Keratinocyte (primary cell): ENCODE measurements around the gene PGA3.

Source experiments
- EZH2 ChIP-seq: IDR thresholded peaks from one replicate; pipeline ENCODE4 v1.6.1; 2012; ENCODE audit warnings: inconsistent platforms, mild to moderate bottlenecking, low read length, moderate library complexity
- TF ChIP-seq, protein P1 (sequence below), 3 experiments: IDR thresholded peaks in 1 of 3; conservative IDR thresholded peaks in 1 of 3; optimal IDR thresholded peaks in 1 of 3; 2 replicates in 2 of 3; 3 replicates in 1 of 3; pipeline versions ENCODE3 to v1.5.1; 2011; ENCODE audit warnings: low read length in 3 of 3, mild to moderate bottlenecking in 3 of 3, moderate library complexity in 2 of 3, control low read depth in 1 of 3, inconsistent platforms in 1 of 3; ENCODE audit not compliant: insufficient read depth in 2 of 3; ENCODE audit errors: extremely low read depth in 1 of 3

DNA sequence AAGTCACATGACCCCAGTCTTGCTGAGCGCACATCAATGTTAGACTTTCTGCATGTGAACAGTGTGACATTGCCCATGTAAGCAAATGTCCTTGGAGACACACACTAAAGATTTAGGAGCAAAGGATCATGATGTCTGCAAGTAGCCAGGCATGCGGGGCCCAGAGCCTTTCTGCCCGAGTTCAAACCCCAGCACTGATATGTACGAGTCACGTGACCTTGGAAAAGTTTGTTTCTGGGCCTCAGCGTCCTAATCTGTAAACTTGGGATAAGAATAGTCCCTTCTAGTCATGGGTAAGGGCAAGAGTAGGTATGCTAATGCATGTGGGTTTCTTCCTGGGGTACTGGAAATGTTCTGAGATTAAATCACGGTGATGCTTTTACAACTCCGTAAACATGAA, 16.8 kb upstream of the PGA3 start:
- TF ChIP-seq, protein P1, sequence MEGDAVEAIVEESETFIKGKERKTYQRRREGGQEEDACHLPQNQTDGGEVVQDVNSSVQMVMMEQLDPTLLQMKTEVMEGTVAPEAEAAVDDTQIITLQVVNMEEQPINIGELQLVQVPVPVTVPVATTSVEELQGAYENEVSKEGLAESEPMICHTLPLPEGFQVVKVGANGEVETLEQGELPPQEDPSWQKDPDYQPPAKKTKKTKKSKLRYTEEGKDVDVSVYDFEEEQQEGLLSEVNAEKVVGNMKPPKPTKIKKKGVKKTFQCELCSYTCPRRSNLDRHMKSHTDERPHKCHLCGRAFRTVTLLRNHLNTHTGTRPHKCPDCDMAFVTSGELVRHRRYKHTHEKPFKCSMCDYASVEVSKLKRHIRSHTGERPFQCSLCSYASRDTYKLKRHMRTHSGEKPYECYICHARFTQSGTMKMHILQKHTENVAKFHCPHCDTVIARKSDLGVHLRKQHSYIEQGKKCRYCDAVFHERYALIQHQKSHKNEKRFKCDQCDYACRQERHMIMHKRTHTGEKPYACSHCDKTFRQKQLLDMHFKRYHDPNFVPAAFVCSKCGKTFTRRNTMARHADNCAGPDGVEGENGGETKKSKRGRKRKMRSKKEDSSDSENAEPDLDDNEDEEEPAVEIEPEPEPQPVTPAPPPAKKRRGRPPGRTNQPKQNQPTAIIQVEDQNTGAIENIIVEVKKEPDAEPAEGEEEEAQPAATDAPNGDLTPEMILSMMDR (optimal IDR thresholded peaks at IDR 0.05 in 1 of 3, IDR thresholded peaks at IDR 0.05 in 1 of 3, conservative IDR thresholded peaks at IDR 0.05 in 1 of 3; ENCODE audit: extremely low read depth in 1 of 3, insufficient read depth in 2 of 3, low read length in 3 of 3): no peak
- no peak for TF ChIP-seq EZH2
